ENCODE measurements around the gene SRC.

SRC gene

GRCh38 chr20:37383229-37383989 is 37.5 kb downstream of the SRC start:
- DNase-seq (ENCODE audit: low spot score) = no peak

GRCh38 chr20:37384683-37385174 is 38.8 kb downstream of the SRC start:
- DNase-seq (ENCODE audit: low spot score) = peak; percentile 76

- DNase-seq (ENCODE audit: low spot score) = no peak
These were observed 39.2 kb downstream of the SRC start for GRCh38 chr20:37385176-37385575.

- DNase-seq (ENCODE audit: low spot score) = no peak
These were observed 39.9 kb downstream of the SRC start for GRCh38 chr20:37385659-37386504.

- no peak for DNase-seq (ENCODE audit: low spot score)
These were observed 40.7 kb downstream of the SRC start for GRCh38 chr20:37386505-37387251.

DNA sequence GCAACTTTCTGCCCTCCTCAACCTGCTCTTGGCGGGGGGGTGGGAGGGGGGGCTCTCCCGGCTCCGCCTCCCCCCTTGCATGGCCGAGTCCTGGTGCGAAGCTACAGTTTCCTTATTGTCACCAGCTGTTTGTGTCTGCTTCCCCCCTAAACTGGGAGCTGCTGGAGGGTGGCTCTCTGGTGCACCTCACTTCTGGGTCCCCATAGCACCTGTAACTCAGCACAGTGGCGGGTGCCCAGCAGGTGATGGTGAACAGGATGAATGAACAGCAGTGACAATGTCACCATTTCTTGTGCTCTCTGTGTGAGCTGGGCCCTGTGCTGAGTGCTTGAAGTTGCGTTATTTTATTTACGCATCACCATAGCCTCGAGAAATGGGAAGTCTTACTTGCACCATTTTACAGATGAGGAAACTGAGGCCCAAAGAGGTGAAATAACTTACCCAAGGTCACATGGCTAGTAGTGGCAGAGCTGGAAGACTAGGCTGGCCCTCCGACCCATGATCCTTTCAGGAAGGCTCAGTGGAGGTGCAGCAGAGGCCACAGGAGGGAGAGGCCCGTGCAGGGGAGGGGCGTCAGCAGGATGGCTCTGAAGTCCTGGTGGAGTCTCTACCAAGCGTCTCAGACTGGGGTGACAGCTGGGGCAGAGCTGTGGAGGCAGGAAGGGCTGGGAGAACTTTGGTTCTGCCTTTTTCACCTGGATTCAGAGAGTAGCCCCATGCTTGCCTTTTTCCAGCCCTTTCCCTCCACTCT is 41.8 kb downstream of the SRC start:
- DNase-seq (ENCODE audit: low spot score) = no peak

GRCh38 chr20:37388831-37389230 is 42.9 kb downstream of the SRC start:
- DNase-seq (ENCODE audit: low spot score) = no peak

DNA sequence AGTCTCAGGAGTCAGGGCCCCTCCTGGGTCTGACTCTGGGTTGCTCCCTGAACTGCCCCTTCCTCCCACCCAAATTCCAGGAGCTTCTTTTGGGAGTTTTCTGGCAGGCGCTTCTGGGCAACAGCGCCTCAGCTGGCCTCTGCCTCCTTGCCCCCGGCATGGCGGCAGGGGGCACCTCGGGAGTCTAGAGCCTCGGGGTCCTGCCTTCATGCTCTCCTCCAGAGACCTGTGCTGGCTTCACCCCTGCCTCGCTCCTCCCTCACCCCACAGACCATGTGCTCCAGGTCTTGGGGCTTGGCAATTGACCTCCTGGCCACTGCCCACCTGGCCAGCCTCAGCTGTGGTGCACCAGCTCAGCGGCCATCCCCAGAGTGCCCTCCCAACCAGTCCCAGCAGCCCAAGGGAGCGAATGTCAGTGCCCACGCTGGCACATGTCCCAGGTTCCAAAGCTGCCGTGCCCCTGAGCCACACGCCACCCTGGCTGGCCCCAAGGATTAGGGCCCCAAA is 43.4 kb downstream of the SRC start:
- no peak for DNase-seq (ENCODE audit: low spot score)

- DNase-seq (ENCODE audit: low spot score) = no peak
These were observed 43.9 kb downstream of the SRC start for GRCh38 chr20:37389844-37390275.

DNA sequence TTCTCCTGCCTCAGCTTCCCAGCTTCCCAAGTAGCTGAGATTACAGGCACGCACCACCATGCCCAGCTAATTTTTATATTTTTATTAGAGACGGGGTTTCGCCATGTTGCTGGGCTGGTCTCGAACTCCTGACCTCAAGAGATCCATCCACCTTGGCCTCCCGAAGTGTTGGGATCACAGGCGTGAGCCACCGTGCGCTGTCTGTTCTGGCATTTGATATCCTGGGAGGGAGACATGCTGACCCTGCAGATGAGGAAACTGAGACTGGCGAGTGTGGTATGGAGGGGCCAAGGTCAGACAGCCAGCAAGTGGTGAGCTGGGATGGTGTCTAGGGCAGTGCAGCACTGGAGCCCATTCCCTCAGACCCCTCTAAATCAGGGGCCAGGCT is 44.6 kb downstream of the SRC start:
- no peak for DNase-seq (ENCODE audit: low spot score)

DNA sequence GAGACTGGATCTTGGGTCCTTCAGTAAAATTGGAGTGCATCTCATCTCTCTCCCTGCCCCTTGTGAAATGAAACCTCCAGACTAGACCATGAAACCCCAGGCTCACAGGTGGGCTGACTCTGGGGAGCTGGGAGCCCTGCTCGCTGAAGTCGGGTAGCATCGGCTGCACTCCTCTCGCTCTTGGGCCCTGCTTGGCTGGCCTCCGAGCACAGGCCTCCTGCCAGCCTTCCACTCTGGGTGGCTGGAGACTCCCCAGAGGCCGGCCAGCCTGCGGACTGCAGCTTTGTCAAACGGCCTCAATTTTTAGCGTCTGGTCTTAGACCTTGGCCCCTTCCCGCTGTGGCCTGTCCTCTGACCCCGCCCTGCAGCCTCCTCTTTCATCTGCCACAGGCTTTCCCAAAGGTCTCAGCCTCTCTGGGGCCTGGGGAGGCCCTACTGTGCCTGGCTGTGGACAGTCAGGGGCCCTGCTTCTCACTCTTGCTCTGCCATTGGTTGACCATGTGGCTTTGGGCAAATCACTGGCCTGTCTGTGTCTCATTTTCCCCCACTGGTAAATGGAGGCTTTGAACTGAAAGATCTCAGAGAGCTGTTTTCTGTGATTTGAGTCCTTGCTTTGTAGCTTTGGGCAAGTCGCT is 45.1 kb downstream of the SRC start:
- DNase-seq (ENCODE audit: low spot score) = no peak

DNA sequence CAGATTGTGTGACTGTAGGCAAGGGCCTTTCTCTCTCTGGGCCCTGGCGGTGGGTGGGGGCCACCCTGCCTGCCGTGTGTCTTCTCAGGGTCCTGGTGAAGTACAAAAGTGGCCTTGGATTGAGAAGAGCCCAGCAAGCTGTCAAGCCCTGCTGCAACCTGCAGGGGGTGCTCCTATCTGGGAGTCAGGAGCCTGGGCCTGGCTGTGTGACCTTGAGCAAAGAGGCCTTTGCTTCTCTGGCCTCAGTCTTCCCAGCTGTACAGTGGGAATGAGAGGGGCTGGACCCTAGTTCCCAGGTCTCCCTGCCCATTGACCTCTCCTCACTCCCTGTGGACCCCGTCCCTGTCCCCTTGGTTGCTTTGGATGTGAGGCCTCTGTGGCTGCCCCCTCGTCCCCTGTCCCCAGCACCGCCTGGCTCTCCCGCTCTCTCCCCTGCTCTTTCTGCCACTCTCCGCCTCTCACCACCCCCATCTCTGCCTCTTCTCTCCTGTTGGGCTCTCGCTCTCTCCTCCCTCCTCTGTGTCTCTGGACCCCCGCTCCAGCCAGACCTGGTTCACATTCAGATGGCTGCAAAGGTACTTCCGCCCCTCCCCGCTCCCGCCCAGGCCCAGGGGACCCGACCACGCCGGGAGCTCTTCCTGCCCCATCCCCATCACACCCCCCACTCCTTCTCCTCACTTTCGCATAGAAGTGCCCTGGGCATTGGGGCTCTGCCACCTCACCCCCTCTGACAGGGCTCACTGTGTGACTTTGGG is 46.7 kb downstream of the SRC start:
- DNase-seq (ENCODE audit: low spot score) = peak; percentile 44

DNA sequence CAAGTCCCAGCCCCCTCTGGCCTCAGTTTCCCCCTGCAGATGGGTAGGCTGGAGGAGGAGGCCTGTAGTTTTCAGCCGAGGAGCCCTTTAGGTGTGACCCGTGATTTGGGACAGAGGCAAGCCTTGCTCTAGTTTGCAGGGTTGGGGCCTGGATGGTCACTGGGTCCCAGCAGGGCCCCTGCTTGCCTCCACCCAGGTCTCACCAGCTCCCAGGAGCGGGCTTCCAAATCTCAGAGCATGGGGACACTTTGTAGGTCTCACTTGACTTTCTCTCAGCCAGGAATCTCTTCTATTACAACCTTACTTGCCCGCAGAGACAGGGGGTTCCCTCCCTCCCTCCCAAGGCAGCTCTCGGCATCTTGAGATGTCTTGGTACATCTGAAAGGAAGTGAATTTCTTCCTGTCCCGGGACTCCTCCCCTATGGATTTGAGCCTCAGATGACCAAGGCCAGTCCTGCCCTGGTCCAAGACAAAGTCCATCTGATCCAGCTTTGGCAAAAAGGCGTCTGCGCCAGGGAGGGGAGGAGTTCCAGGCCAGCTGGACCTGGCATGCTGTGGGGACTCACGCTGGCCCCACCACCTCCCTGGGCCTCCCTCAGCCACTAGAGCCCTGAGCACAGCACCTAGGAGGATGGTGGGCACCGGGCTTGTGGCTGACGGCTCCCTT is 47.4 kb downstream of the SRC start:
- no peak for DNase-seq (ENCODE audit: low spot score)

- DNase-seq (ENCODE audit: low spot score) = no peak
These were observed 48.1 kb downstream of the SRC start for GRCh38 chr20:37393863-37394542.

GRCh38 chr20:37394543-37395409 is 48.8 kb downstream of the SRC start:
- DNase-seq (ENCODE audit: low spot score) = no peak

DNA sequence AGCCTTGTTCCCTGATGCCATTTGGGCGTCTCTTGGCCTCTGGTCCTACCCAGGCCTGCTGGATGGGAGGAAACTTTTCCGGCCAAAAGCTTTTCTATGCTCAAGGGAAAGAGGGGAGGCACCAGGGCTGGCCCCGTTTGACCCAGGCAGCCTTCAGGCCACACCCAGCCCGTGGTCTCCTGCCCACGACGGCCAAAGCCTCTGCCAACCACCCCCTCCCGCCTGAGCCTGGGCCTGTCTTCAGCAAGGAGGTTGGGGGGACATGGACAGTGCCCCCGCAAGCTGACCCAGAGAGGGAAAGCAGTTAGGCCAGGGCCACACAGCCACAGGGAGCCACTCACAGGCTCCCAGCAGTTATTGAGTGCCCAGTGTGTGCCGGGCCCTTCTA is 49.5 kb downstream of the SRC start:
- no peak for DNase-seq (ENCODE audit: low spot score)

- DNase-seq (ENCODE audit: low spot score) = no peak
These were observed 50.0 kb downstream of the SRC start for GRCh38 chr20:37395921-37396415.
